Mesodermal cell (in vitro differentiated cells): ENCODE data around the gene MKI67.

Experiments used
- H3K27ac ChIP-seq: 2 replicates; pipeline ENCODE4 v1.7.0; 2013; ENCODE audit warnings: mild to moderate bottlenecking, low read depth, low read length, moderate library complexity; ENCODE audit not compliant: severe bottlenecking
- H3K36me3 ChIP-seq: 2 replicates; pipeline ENCODE4 v1.7.1; 2013; ENCODE audit warnings: mild to moderate bottlenecking, low read length, moderate library complexity; ENCODE audit not compliant: control insufficient read depth, insufficient read depth
- H3K4me1 ChIP-seq: one replicate; pipeline ENCODE4 v1.7.1; 2013; ENCODE audit warnings: mild to moderate bottlenecking, low read length; ENCODE audit not compliant: insufficient read depth, control insufficient read depth, poor library complexity, severe bottlenecking
- H3K4me3 ChIP-seq: 2 replicates; pipeline ENCODE4 v1.7.0; 2013; ENCODE audit warnings: low read length, control low read depth, mild to moderate bottlenecking; ENCODE audit not compliant: insufficient read depth, poor library complexity, severe bottlenecking; ENCODE audit errors: extremely low read depth
- H3K9me3 ChIP-seq: 2 replicates; pipeline ENCODE4 v1.7.1; 2013; ENCODE audit warnings: mild to moderate bottlenecking, low read length, moderate library complexity; ENCODE audit not compliant: control insufficient read depth
- WGBS, 2 experiments: methylation state at CpG; one replicate each; pipeline ENCODE4 v1.1.5; 2013; ENCODE audit warnings: missing lambda C conversion rate in 2 of 2; ENCODE audit not compliant: insufficient coverage in 2 of 2; 5-methylcytosine and 5-hydroxymethylcytosine counted together

Gene MKI67

DNA sequence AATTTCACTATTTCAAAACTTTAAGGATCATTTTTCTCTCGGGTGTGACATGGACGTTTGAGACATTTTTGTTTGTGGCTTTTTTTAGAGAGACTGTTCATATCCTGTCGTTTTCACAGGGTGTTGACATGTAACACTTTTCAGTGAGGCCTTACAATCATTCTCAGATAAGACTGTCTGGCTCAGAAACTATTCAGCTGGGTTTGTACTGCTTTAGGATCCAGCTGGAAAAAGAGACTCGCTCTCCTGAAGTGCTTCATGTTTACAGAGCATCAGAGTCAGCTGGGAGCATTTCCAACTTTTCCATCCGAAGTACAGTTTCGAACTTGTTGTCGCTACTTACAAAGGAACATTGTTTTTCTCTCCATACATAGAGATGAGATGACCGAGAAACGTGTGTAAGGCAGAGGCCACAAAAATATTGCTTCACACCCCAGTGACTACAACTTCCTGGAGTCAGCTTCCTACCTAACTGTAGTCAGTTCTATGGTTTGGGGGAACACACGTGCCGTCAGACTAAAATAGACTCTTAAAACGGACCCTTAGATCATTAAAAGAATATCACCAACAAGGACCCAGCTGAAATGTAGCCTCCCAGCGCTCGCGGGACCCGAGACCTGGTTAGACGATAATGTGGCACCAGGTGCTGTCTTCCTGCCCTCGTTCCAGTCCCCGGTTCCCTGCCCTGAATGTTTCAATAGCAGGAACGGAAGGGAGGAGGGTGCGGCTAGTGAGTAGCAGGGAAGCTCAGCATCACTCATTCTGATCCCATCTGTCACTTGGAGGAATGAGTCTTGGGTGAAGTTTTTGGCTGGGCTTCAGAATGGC is 78.0 kb downstream of the MKI67 start:
- Histone ChIP-seq H3K27ac (peak overlapping the region; percentile 37), H3K36me3 (peaks cover 23% of the 10 kb centered on the region), H3K4me3 (peak overlapping the region; percentile 3), H3K9me3 (no peaks in the 10 kb centered on the region), H3K4me1 (peaks cover 27% of the 10 kb centered on the region)
- 84 to 90% methylated on average over 16 to 17 of the region's 21 CpGs for WGBS, 2 experiments

DNA sequence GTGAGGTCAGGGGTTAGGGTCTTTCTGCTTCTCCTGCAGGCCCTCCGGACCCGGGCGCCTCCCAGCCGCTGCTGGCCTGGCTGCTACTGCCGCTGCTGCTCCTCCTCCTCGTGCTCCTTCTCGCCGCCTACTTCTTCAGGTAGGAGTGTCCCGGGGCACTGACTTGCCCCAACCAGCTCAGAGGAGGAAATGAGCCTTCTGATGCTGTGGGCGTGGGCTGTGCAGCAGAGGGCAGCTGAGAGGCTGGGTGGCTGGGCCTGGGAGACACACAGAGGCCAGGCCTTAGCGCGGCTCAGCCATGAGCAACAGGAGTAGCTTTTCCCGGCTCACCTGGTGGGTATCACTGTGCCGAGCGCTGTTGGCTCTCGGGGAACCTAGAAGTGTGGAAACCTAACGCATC is 78.9 kb downstream of the MKI67 start:
- peak overlapping the region; percentile 37 for H3K27ac ChIP-seq
- H3K4me3 ChIP-seq = no peak overlapping the region
- H3K36me3 ChIP-seq = peaks cover 20% of the 10 kb centered on the region
- no peaks in the 10 kb centered on the region for H3K9me3 ChIP-seq
- H3K4me1 ChIP-seq = peaks cover 27% of the 10 kb centered on the region
- WGBS, 2 experiments = 42 to 46% methylated on average over 16 of the region's 17 CpGs

DNA sequence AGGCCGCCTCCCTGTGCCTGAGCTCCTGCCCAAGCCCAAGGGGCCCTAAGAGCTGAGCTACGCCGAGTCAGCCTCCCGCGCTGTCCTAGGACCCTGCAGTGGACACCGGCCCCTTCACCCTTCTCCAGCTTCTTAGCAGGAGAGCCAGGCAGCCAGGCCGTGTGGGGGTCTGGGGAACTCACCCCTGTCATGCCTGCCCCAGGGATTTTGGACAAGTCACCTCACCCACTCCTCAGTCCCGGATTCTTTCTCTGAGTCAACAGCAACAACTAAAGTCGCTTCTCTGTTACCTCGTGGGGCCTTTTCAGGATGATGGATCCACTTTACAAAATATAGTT is 79.3 kb downstream of the MKI67 start:
- Histone ChIP-seq H3K27ac (no peak overlapping the region), H3K4me1 (peaks cover 27% of the 10 kb centered on the region), H3K9me3 (no peaks in the 10 kb centered on the region), H3K4me3 (no peak overlapping the region), H3K36me3 (peaks cover 16% of the 10 kb centered on the region)
- WGBS, 2 experiments = 91 to 92% methylated on average over 6 to 7 of the region's 10 CpGs
